ENCODE data around the gene NRK.

DNA sequence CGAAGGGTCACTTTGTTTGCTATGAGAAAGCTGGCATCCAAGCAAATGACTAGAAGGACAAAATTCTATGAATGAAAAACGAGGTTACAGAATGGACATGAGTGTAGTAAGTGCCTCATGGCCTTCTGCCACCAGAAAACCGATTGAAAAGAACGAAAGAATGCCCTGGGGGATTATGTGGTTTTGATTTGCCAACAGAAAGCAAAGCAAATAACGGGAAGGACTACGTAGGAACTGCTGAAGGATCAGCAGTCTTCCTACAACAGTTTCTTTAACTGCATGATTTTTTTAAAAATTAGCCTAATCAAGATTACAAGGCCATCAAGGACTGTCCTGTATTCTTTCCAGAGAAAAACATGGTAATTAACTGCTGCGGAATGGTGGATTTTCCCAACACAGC lies 50.6 kb downstream of the NRK start:
- TF ChIP-seq CTCF (IDR thresholded peaks at IDR 0.05 in 2 of 3, conservative IDR thresholded peaks at IDR 0.05 in 1 of 3; ENCODE audit: insufficient read depth in 2 of 3, low read depth in 1 of 3, low read length in 3 of 3) (no peak), FOS (IDR thresholded peaks at IDR 0.05; ENCODE audit: extremely low read depth, insufficient read length) (no peak), BRCA1 (IDR thresholded peaks at IDR 0.05) (no peak), BRCA1 (CRISPR knock-in tag; IDR thresholded peaks at IDR 0.05) (no peak), TEAD4 (IDR thresholded peaks at IDR 0.05; ENCODE audit: low read length) (no peak), TEAD4 (CRISPR knock-in tag; IDR thresholded peaks at IDR 0.05; ENCODE audit: borderline replicate concordance) (no peak), ZKSCAN8 (CRISPR knock-in tag; IDR thresholded peaks at IDR 0.05) (no peak), NRF1 (conservative IDR thresholded peaks at IDR 0.05 in 1 of 2, IDR thresholded peaks at IDR 0.05 in 1 of 2) (no peak), SIX5 (IDR thresholded peaks at IDR 0.05; ENCODE audit: borderline replicate concordance in 1 of 2, insufficient read depth in 1 of 2, low read depth in 1 of 2, low read length in 2 of 2) (no peak), SNRNP70 (optimal IDR thresholded peaks at IDR 0.05; ENCODE audit: low read depth, low read length) (no peak), ZBTB1 (CRISPR knock-in tag; IDR thresholded peaks at IDR 0.05; ENCODE audit: borderline replicate concordance, low read depth) (no peak)

Data from K562 (cell line).